ENCODE measurements around the gene PITPNC1. TPM values are rescaled to one million over a fixed set of nuclear protein-coding genes. Genes with fewer than 3 reads are reported as not detected.

PITPNC1 gene
- total RNA-seq, 1 experiment from 2014 or later, result 20.8 TPM

DNA sequence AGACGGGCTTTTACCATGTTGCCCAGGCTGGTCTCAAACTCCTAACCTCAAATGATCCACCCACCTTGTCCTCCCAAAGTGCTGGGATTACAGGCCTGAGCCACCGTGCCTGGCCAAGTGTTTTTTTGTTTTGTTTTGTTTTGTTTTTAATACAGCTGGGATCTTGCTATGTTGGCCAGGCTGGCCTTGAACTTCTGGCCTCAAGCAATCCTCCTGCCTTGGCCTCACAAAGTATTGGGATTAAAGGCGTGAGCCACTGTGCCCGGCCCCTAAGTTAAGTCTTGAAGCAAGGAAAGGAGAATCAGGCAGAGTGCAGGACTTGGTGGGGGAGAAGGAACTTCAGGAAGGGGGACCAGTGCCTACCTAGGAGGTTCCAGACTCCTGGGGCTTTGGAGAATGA is 288.9 kb downstream of the PITPNC1 start:
- ChIA-PET CTCF (no interaction called here), POLR2A (no interaction called here)
- TF ChIP-seq SIN3A (IDR thresholded peaks at IDR 0.05; ENCODE audit: borderline replicate concordance, insufficient read depth, low read depth, low read length), result no peak
- no peak for TF ChIP-seq TCF7L2 (IDR thresholded peaks at IDR 0.05; ENCODE audit: low read depth, low read length)
- TF ChIP-seq, protein P1, sequence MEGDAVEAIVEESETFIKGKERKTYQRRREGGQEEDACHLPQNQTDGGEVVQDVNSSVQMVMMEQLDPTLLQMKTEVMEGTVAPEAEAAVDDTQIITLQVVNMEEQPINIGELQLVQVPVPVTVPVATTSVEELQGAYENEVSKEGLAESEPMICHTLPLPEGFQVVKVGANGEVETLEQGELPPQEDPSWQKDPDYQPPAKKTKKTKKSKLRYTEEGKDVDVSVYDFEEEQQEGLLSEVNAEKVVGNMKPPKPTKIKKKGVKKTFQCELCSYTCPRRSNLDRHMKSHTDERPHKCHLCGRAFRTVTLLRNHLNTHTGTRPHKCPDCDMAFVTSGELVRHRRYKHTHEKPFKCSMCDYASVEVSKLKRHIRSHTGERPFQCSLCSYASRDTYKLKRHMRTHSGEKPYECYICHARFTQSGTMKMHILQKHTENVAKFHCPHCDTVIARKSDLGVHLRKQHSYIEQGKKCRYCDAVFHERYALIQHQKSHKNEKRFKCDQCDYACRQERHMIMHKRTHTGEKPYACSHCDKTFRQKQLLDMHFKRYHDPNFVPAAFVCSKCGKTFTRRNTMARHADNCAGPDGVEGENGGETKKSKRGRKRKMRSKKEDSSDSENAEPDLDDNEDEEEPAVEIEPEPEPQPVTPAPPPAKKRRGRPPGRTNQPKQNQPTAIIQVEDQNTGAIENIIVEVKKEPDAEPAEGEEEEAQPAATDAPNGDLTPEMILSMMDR (IDR thresholded peaks at IDR 0.05), result no peak
- TF ChIP-seq, protein P2, sequence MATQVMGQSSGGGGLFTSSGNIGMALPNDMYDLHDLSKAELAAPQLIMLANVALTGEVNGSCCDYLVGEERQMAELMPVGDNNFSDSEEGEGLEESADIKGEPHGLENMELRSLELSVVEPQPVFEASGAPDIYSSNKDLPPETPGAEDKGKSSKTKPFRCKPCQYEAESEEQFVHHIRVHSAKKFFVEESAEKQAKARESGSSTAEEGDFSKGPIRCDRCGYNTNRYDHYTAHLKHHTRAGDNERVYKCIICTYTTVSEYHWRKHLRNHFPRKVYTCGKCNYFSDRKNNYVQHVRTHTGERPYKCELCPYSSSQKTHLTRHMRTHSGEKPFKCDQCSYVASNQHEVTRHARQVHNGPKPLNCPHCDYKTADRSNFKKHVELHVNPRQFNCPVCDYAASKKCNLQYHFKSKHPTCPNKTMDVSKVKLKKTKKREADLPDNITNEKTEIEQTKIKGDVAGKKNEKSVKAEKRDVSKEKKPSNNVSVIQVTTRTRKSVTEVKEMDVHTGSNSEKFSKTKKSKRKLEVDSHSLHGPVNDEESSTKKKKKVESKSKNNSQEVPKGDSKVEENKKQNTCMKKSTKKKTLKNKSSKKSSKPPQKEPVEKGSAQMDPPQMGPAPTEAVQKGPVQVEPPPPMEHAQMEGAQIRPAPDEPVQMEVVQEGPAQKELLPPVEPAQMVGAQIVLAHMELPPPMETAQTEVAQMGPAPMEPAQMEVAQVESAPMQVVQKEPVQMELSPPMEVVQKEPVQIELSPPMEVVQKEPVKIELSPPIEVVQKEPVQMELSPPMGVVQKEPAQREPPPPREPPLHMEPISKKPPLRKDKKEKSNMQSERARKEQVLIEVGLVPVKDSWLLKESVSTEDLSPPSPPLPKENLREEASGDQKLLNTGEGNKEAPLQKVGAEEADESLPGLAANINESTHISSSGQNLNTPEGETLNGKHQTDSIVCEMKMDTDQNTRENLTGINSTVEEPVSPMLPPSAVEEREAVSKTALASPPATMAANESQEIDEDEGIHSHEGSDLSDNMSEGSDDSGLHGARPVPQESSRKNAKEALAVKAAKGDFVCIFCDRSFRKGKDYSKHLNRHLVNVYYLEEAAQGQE (IDR thresholded peaks at IDR 0.05; ENCODE audit: insufficient read depth in 1 of 2, low read depth in 2 of 2, low read length in 1 of 2), result no peak
- no peak for TF ChIP-seq POLR2AphosphoS5 (IDR thresholded peaks at IDR 0.05; ENCODE audit: low read depth, low read length)
- H3K36me3 ChIP-seq (ENCODE audit: control insufficient read depth, insufficient read depth, low read length), result no peaks in the 10 kb centered on the region
- DNase-seq (ENCODE audit: low read depth, low spot score) (no peak), ATAC-seq (no peak)
- H3K4me3 ChIP-seq (ENCODE audit: low read depth in 2 of 2, low read length in 2 of 2), result no peak overlapping the region
- intact Hi-C loops (cut with micrococcal nuclease; ENCODE audit: unreplicated experiment), result no loop called here
- H3K27me3 ChIP-seq (ENCODE audit: control insufficient read depth, insufficient read depth, low read length), result no peaks in the 10 kb centered on the region
- BruUV-seq (replicated peaks), result no TSS peak
- H3K9me3 ChIP-seq (ENCODE audit: control insufficient read depth, insufficient read depth, low read depth, low read length), result no peaks in the 10 kb centered on the region
- in situ Hi-C loops (cut with HindIII; ENCODE audit: low pct_unique_long_range_greater_than_20kb, low sequenced_read_pairs), result no loop called here
- no peaks in the 10 kb centered on the region for H3K4me1 ChIP-seq (ENCODE audit: control insufficient read depth, insufficient read depth, low read length)
- no peak overlapping the region for H3K27ac ChIP-seq (ENCODE audit: low read length)

DNA sequence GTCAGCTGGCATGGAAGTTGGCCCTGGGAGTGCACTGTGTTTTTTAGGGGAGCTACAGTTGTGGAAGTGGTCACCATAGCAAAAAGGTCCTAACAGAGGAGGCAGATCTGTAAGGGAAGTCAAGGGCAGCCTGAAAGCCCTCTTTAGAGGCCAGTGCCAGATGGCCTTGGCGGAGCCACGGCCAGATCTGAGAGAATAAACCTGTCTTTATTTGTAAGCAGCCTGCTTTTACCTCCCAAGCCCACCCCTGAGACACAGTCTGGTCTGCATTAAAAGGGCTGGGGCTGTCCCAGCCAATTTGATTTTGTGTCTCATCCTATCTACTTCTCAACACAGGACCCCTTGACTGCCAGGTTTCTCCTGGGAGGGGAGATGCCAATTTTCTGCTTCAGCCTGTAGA is 289.6 kb downstream of the PITPNC1 start:
- no peaks in the 10 kb centered on the region for H3K27me3 ChIP-seq (ENCODE audit: control insufficient read depth, insufficient read depth, low read length)
- ChIA-PET POLR2A (no interaction called here), CTCF (no interaction called here)
- intact Hi-C loops (cut with micrococcal nuclease; ENCODE audit: unreplicated experiment), result no loop called here
- no peaks in the 10 kb centered on the region for H3K36me3 ChIP-seq (ENCODE audit: control insufficient read depth, insufficient read depth, low read length)
- no peak overlapping the region for H3K4me3 ChIP-seq (ENCODE audit: low read depth in 2 of 2, low read length in 2 of 2)
- BruUV-seq (replicated peaks), result no TSS peak
- TF ChIP-seq POLR2AphosphoS5 (IDR thresholded peaks at IDR 0.05; ENCODE audit: low read depth, low read length), result no peak
- TF ChIP-seq TCF7L2 (IDR thresholded peaks at IDR 0.05; ENCODE audit: low read depth, low read length), result no peak
- TF ChIP-seq SIN3A (IDR thresholded peaks at IDR 0.05; ENCODE audit: borderline replicate concordance, insufficient read depth, low read depth, low read length), result no peak
- TF ChIP-seq, protein P1 (IDR thresholded peaks at IDR 0.05), result no peak
- TF ChIP-seq, protein P2 (IDR thresholded peaks at IDR 0.05; ENCODE audit: insufficient read depth in 1 of 2, low read depth in 2 of 2, low read length in 1 of 2), result no peak
- no peaks in the 10 kb centered on the region for H3K4me1 ChIP-seq (ENCODE audit: control insufficient read depth, insufficient read depth, low read length)
- DNase-seq (ENCODE audit: low read depth, low spot score), result no peak
- H3K9me3 ChIP-seq (ENCODE audit: control insufficient read depth, insufficient read depth, low read depth, low read length), result no peaks in the 10 kb centered on the region
- H3K27ac ChIP-seq (ENCODE audit: low read length), result no peak overlapping the region
- in situ Hi-C loops (cut with HindIII; ENCODE audit: low pct_unique_long_range_greater_than_20kb, low sequenced_read_pairs), result no loop called here
- ATAC-seq, result no peak

Measured in Panc1 (cell line).